Esophagus (tissue), 2 donors: Measurements from ENCODE around the gene KRTAP10-11. TPM values are rescaled to one million over a fixed set of nuclear protein-coding genes. Genes with fewer than 3 reads are reported as not detected.
"Not testable (repeated sequence)": the region's sequence is repeated elsewhere in the genome, so short reads cannot be mapped to it uniquely, and the experiment has no call there.

Experiments used
- H3K27ac ChIP-seq, 2 donors: one replicate each; pipeline ENCODE4 v1.5.1; 2013; ENCODE audit warnings: low read depth in 2 of 2, mild to moderate bottlenecking in 2 of 2, inconsistent platforms in 1 of 2, low read length in 1 of 2, moderate library complexity in 1 of 2
- H3K27me3 ChIP-seq, 2 donors: one replicate each; pipeline ENCODE4 v1.6.1; 2013; ENCODE audit warnings: low read length in 2 of 2, control low read depth in 1 of 2, mild to moderate bottlenecking in 1 of 2; ENCODE audit not compliant: insufficient read depth in 2 of 2, control insufficient read depth in 1 of 2
- H3K36me3 ChIP-seq, 2 donors: one replicate each; pipeline ENCODE4 v1.6.1; 2013; ENCODE audit warnings: low read length in 1 of 2; ENCODE audit not compliant: control insufficient read depth in 2 of 2, insufficient read depth in 2 of 2
- H3K4me1 ChIP-seq, 2 donors: one replicate each; pipeline ENCODE4 v1.6.1; 2013; ENCODE audit warnings: low read length in 1 of 2; ENCODE audit not compliant: control insufficient read depth in 2 of 2, insufficient read depth in 2 of 2
- H3K4me3 ChIP-seq, 2 donors: one replicate each; pipeline ENCODE4 v1.5.1; 2013; ENCODE audit warnings: low read length in 2 of 2, mild to moderate bottlenecking in 2 of 2, low read depth in 1 of 2, moderate library complexity in 1 of 2
- H3K9me3 ChIP-seq, 2 donors: one replicate each; pipeline ENCODE4 v1.6.1; 2013; ENCODE audit warnings: mild to moderate bottlenecking in 2 of 2, low read depth in 1 of 2, low read length in 1 of 2, moderate library complexity in 1 of 2; ENCODE audit not compliant: control insufficient read depth in 2 of 2, insufficient read depth in 1 of 2
- WGBS, 2 donors: extraction: QIAGEN DNeasy Blood & Tissue Kit; methylation state at CpG; one replicate each; pipeline ENCODE4 v1.1.7; 2013; 5-methylcytosine and 5-hydroxymethylcytosine counted together
- polyA plus RNA-seq, 2 donors: library from polyadenylated mRNA; stranded (reverse); fragments of 200-250 nt; gene quantifications; one replicate each; pipeline ENCODE4 v1.2.3, GENCODE V29; 2013
- donor health status: healthy with polysubstance abuse.
- donor health status: Bipolar disorder and iron deficiency.

KRTAP10-11 gene
- polyA plus RNA-seq, 2 donors: not detected

DNA sequence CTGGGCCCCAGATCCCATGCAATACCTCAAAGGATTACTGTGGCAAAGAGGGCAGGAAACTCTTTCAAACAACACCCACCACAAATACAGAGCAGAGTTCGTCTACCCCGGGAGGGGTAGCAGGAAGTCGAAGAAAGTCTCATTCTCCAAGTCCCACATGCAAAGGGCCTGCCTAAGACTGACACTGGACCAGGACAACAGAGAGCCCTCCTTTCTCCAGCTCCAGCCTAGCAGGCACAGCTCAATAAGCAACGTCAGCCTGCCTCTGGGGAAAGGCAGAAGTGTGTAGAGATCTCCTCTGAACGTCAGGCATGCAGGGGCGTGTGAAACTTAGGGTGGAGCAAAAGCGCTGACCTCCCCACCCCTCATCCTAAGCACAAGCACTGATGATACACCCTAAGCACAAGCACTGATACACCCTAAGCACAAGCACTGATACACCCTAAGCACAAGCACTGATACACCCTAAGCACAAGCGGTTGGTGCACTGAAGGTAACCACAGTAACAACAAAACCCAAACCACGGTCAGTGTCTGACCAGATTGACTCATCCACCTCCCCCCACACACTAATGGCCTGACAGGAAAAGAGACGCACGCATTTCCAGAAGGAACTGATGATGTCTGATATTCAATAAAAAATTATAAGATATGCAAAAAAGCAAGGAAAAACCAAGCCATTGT is 12.8 kb downstream of the KRTAP10-11 start:
- H3K9me3 ChIP-seq: no peaks in the 10 kb centered on the region
- H3K4me1 ChIP-seq: peaks cover 0 to 6% of the 10 kb centered on the region in 2 donors
- H3K36me3 ChIP-seq: no peaks in the 10 kb centered on the region
- H3K27me3 ChIP-seq: no peaks in the 10 kb centered on the region
- 34 to 51% methylated on average over 11 of the region's 11 CpGs for WGBS, 2 donors
- no peak overlapping the region for H3K4me3 ChIP-seq
- H3K27ac ChIP-seq: no peak overlapping the region

DNA sequence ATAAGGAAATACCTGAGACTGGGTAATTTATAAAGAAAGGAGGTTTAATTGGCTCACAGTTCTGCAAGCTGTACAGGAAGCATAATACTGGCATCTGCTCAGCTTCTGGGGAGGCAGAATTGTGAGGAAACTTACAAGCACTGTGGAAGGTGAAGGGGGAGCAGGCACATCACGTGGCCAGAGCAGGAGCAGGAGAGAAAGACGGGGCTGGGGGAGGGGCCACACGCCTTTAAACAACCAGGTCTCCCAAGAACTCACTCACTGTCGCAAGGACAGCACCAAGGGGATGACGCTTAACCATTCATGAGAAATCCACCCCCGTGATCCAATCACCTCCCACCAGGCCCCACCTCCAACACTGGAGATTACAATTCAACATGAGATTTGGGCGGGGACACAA is 15.4 kb downstream of the KRTAP10-11 start:
- 53 to 72% methylated on average over 6 to 7 of the region's 7 CpGs for WGBS, 2 donors
- not testable (repeated sequence) for H3K27me3 ChIP-seq, H3K4me3 ChIP-seq, H3K36me3 ChIP-seq, H3K27ac ChIP-seq, H3K4me1 ChIP-seq, H3K9me3 ChIP-seq

DNA sequence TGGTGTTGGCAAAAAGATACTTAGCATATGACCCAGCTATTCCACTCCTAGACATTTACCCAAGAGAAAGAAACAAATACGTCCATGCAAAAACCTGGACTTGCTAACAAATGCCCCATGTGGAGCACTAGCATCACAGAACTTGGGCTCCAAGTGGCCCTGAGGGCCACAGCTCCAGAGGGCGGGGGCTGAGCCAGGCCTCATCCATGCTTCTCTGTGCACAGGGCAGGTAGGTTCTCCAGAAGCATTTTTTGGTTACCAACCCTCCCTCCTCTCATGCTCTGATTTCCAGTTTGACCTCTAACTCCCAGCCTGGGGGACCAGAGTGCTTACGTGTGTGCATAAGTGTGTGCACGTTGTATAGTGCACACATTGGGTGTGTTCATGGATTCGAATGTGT is 18.5 kb downstream of the KRTAP10-11 start:
- WGBS, 2 donors: 80 to 90% methylated on average over 5 of the region's 5 CpGs
- no peaks in the 10 kb centered on the region for H3K27me3 ChIP-seq
- no peaks in the 10 kb centered on the region for H3K36me3 ChIP-seq
- H3K9me3 ChIP-seq: no peaks in the 10 kb centered on the region
- H3K4me3 ChIP-seq: no peak overlapping the region
- H3K4me1 ChIP-seq: no peaks in the 10 kb centered on the region
- H3K27ac ChIP-seq: no peak overlapping the region

DNA sequence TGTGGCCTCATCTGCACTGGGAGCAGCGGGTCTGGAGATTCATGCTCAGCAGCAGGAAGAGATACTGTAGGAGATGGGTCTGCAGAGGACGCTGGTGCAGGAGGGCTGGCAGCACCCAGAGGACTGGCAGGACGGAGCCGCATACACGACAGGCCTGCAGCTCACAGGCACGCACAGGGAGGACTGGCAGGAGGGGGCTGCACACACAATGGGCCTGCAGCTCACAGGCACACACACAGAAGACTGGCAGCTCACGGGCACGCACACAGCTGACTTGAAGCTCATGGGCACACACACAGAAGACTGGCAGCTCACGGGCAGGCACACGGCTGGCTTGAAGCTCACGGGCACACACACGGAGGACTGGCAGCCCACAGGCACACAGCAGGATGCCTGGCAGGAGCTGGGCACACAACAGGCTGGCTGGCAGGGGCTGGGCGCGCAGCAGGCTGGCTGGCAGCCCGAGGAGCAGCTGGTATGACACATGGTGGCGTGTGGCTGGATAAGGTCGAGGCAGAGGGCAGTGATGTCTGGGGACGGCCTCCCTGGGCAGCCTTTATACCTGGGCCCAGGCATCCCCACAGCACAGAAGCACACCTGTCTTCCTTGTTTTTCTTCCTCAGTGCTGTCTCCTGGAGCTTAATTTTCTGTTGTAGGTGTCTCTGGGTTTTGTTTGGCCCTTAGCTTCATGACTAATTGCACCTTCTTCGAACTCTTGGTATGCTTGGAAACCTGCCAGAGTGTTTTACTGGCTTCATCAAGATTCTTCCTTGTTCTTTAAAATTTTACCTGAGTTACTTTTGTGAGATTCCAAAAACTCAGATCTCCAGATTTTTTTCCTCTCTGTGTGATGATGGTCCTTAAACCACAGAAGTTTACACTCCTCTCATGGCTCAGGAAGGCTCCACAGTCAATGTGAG is 20.4 kb downstream of the KRTAP10-11 start, which contains the start of gene KRTAP12-2:
Gene KRTAP12-2 (minus strand): TSS at position 527 of the 920 bp plus-strand sequence. CDS start 41 bp downstream, at position 486.
- Histone ChIP-seq H3K27ac (no peak within 1 kb of the TSS), H3K9me3 (peaks cover 2 to 6% of the 10 kb centered on the region in 2 donors), H3K4me1 (no peaks in the 10 kb centered on the region), H3K4me3 (no peak within 1 kb of the TSS), H3K36me3 (no peaks in the 10 kb centered on the region), H3K27me3 (no peaks in the 10 kb centered on the region)
- WGBS, 2 donors: 44 to 46% methylated on average over 19 of the region's 19 CpGs

DNA sequence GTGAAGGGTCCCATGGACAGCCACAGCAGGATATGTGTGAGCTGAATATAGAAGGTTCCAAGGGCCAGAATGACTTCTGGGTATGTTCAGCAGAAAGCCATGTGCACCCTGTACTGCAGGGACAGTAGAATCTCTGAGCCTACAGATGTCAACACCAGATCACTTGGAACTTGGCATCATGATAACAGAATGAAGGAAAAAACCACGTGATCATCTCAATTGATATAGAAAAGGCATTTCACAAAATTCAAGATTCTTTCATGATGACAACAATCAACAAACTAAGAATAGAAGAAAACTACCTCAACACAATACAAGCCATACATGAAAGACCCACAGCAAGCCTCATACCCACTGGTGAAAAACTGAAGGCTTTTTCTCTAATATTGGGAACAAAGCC is 21.4 kb downstream of the KRTAP10-11 start:
- Histone ChIP-seq H3K4me1 (no peaks in the 10 kb centered on the region), H3K4me3 (no peak overlapping the region), H3K36me3 (no peaks in the 10 kb centered on the region), H3K9me3 (peaks cover 2 to 6% of the 10 kb centered on the region in 2 donors), H3K27me3 (no peaks in the 10 kb centered on the region), H3K27ac (no peak overlapping the region)
- 57 to 72% methylated on average over 1 of the region's 1 CpG for WGBS, 2 donors

DNA sequence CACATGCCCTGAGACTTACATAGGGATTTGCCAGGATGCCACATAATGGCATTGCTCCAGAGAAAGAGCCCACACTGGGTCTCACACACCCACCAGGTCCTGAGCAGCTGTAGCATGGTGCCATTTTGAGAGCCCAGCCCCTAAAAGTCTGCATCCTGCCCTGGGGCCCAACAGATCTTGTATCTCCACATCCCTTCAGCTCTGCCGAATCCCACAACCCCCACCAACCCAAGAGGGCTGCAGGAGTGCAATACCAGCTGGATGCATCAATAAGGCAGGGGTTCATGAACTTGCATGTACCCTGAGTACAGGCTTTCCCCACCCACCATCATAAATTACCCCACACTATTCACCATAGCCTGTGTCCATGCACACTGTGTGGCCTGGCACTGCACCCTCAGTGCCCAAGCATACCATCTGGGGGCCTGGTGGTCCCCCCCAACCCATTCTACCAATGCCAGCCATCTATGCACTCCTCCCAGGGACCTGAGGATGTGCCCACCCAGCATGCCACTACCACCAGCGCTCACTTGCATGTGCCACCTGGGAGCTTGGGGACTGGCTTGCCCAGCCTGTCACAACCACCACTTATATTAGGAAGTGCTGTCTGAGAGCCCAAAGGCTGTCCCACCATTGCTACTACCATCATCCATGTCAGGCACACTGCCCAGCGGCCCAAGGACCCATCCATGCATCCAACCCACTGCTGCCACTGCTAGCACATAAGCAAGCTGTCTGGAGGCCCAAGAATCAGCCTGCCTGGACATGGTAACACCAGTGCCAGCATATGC is 24.6 kb downstream of the KRTAP10-11 start:
- Histone ChIP-seq H3K27ac (no peak overlapping the region), H3K4me1 (no peaks in the 10 kb centered on the region), H3K27me3 (no peaks in the 10 kb centered on the region), H3K9me3 (peaks cover 2 to 6% of the 10 kb centered on the region in 2 donors), H3K4me3 (no peak overlapping the region), H3K36me3 (no peaks in the 10 kb centered on the region)
- WGBS, 2 donors: 69 to 84% methylated on average over 3 of the region's 3 CpGs

DNA sequence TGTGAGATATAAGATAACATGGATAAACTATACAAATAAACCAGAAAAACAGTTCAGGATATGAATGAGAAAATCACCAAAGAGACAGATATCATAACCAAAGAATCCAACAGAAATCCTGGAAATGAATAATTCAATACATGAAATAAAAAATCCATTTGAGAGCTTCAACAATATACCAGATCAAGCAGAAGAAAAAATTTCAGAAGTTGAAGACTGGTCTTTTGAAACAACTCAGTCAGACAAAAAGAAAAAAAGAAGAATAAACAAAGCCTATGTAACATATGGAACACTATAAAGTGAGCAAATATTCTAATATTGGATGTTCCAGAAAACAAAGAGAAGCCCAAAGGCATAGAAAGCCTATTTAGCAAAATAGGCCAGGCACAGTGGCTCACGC is 25.7 kb downstream of the KRTAP10-11 start:
- Histone ChIP-seq H3K9me3 (peaks cover 2 to 6% of the 10 kb centered on the region in 2 donors), H3K27ac (no peak overlapping the region), H3K27me3 (no peaks in the 10 kb centered on the region), H3K4me3 (no peak overlapping the region), H3K4me1 (no peaks in the 10 kb centered on the region), H3K36me3 (no peaks in the 10 kb centered on the region)
- WGBS, 2 donors: 88 to 96% methylated on average over 1 of the region's 1 CpG

DNA sequence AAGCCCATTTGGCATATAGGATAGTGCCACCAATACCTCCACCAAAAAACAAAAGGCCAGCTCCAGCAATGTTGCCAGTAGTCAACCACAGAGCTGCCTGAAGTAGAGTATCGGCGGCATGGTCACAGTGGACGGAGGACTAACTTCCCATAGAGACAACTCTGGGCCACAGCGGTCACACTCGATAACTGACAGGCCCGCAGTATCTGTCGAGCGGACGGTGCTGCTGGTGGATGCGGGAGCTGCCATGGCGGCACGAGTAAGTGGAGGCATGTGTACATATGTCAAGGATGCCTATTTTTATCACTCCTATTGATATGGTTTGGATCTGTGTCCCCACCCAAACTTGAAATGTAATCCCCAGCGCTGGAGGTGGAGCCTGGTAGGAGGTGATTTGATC is 31.7 kb downstream of the KRTAP10-11 start:
- Histone ChIP-seq H3K9me3 (no peaks in the 10 kb centered on the region), H3K27ac (no peak overlapping the region), H3K4me3 (no peak overlapping the region), H3K27me3 (no peaks in the 10 kb centered on the region), H3K4me1 (no peaks in the 10 kb centered on the region), H3K36me3 (no peaks in the 10 kb centered on the region)
- 92 to 94% methylated on average over 13 of the region's 13 CpGs for WGBS, 2 donors

DNA sequence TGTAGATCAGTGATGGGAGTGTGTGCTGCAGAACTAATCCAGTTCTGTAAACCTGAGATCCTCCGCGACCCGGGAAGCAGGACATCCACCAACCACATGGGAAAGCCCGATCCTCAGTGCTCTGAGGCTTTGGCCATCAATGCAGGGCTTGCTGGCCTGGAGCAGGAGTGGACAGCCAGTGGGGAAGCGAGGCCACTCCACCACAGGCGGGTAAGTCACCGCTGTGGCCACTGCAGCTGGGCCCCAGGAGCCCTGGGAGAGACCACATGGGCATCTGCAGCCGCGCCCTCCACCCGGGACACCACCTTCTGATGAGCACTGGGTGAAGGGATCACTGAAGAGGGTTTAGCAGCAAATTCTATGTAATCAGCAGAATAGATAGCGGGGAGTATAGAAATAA is 34.9 kb downstream of the KRTAP10-11 start:
- no peak overlapping the region for H3K4me3 ChIP-seq
- H3K4me1 ChIP-seq: no peaks in the 10 kb centered on the region
- WGBS, 2 donors: 68 to 81% methylated on average over 11 of the region's 11 CpGs
- H3K27me3 ChIP-seq: no peaks in the 10 kb centered on the region
- no peak overlapping the region for H3K27ac ChIP-seq
- no peaks in the 10 kb centered on the region for H3K36me3 ChIP-seq
- no peaks in the 10 kb centered on the region for H3K9me3 ChIP-seq
